Esophagus squamous epithelium (tissue), 5 donors: ENCODE data around the gene BICC1. TPM values are rescaled to one million over a fixed set of nuclear protein-coding genes. Genes with fewer than 3 reads are reported as not detected.

ENCODE experiments used
- DNase-seq: peaks from one replicate; lab custom pipeline; 2025; lab: John Stamatoyannopoulos, UW
- H3K27ac ChIP-seq, 4 donors: fragments of 200-600 bp; sonication (generic); one replicate each; pipeline ENCODE4 v1.5.1; 2016 to 2019; ENCODE audit warnings: mild to moderate bottlenecking in 1 of 4
- H3K27me3 ChIP-seq, 4 donors: fragments of 200-600 bp; sonication (generic); 1 replicate in 3 of 4; 2 replicates in 1 of 4; pipeline versions ENCODE4 v1.5.1 to v1.6.0; 2017 to 2021; ENCODE audit warnings: antibody characterized with exemption in 1 of 4
- H3K36me3 ChIP-seq, 3 donors: fragments of 200-600 bp; sonication (generic); one replicate each; pipeline ENCODE4 v1.5.1; 2016 to 2019
- H3K4me1 ChIP-seq, 3 donors: fragments of 200-600 bp; sonication (generic); one replicate each; pipeline ENCODE4 v1.5.1; 2017 to 2019
- H3K4me3 ChIP-seq, 4 donors: fragments of 200-600 bp; sonication (generic); 1 replicate in 3 of 4; 2 replicates in 1 of 4; pipeline ENCODE4 v1.5.1; 2016 to 2019; ENCODE audit warnings: mild to moderate bottlenecking in 2 of 4, moderate library complexity in 1 of 4
- H3K9me3 ChIP-seq, 3 donors: fragments of 200-600 bp; sonication (generic); one replicate each; pipeline ENCODE4 v1.5.1; 2016 to 2019
- POLR2A ChIP-seq, 4 donors: fragments of 450-650 bp; IDR thresholded peaks; one replicate each; pipeline ENCODE4 v1.6.1; 2017; ENCODE audit warnings: antibody characterized with exemption in 4 of 4, mild to moderate bottlenecking in 4 of 4, moderate library complexity in 3 of 4
- WGBS, 2 donors: methylation state at CpG; one replicate each; pipeline ENCODE4 v1.1.5; 2018; 5-methylcytosine and 5-hydroxymethylcytosine counted together
- intact Hi-C: fragments of 100-400 bp; cut with DNase I; formaldehyde crosslinking; loops from one replicate; pipeline ENCODE4 v1.15.0; 2022
- total RNA-seq, 4 donors: library from RNA; depleted of rRNA; stranded (reverse); fragments of >200 nt; gene quantifications; one replicate each; pipeline ENCODE4 v1.1.0, GENCODE V29; 2016
- TF ChIP-seq, protein P1 (sequence below), 6 experiments: fragments of 450-650 bp in 4 of 6; fragments of 200-600 bp in 2 of 6; sonication (generic) in 2 of 6; IDR thresholded peaks; one replicate each; pipeline ENCODE4 v1.5.1; 2016 to 2019; ENCODE audit warnings: antibody characterized with exemption in 6 of 6, mild to moderate bottlenecking in 4 of 6, moderate library complexity in 4 of 6
- donor health status: DM: yes; HTN: yes; CAD: no.

Gene BICC1
- total RNA-seq, 4 donors from 2014 or later = 0.11 to 8.2 (median 2.0) TPM

DNA sequence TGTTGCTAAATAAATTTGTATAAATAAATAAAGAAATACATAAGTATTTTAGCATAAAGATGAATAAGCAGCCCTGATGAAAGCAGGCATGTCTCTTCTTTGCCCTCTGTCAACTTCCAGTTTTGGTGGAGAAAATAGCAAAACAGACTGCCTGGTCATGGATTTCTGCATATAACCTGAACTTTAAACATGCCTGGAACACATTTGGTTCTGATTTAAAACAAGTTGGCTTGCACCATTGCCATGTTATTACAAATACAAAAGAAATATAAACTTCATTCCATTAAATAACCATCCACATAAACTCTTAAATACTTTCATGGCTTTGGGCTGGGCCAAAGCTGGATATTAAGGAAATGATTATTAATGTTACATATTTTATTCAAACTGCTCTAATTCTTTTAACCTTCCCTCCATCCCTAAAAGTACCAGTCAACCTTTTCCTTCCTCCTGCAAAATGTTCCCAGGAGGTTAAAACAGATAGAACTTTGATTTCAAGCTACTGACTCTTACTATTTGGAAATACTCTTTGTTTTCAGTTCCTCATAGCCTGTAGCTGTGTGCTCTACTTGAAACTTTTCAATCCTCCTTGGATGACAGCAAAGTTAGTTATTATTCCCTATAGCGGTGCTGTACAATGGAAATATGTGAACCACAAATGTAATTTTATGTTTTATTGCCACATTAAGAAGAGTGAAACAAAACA is 96.3 kb downstream of the BICC1 start:
- no peak for TF ChIP-seq POLR2A (IDR thresholded peaks at IDR 0.05)
- TF ChIP-seq, protein P1, sequence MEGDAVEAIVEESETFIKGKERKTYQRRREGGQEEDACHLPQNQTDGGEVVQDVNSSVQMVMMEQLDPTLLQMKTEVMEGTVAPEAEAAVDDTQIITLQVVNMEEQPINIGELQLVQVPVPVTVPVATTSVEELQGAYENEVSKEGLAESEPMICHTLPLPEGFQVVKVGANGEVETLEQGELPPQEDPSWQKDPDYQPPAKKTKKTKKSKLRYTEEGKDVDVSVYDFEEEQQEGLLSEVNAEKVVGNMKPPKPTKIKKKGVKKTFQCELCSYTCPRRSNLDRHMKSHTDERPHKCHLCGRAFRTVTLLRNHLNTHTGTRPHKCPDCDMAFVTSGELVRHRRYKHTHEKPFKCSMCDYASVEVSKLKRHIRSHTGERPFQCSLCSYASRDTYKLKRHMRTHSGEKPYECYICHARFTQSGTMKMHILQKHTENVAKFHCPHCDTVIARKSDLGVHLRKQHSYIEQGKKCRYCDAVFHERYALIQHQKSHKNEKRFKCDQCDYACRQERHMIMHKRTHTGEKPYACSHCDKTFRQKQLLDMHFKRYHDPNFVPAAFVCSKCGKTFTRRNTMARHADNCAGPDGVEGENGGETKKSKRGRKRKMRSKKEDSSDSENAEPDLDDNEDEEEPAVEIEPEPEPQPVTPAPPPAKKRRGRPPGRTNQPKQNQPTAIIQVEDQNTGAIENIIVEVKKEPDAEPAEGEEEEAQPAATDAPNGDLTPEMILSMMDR (IDR thresholded peaks at IDR 0.05) = no peak
- no peak overlapping the region for H3K4me3 ChIP-seq
- intact Hi-C loops = no loop called here
- no peaks in the 10 kb centered on the region for H3K4me1 ChIP-seq
- 64 to 70% methylated on average over 1 of the region's 1 CpG for WGBS, 2 donors
- H3K9me3 ChIP-seq = no peaks in the 10 kb centered on the region
- no peaks in the 10 kb centered on the region for H3K36me3 ChIP-seq
- no peaks in the 10 kb centered on the region for H3K27me3 ChIP-seq
- H3K27ac ChIP-seq = no peak overlapping the region
- no peak for DNase-seq

DNA sequence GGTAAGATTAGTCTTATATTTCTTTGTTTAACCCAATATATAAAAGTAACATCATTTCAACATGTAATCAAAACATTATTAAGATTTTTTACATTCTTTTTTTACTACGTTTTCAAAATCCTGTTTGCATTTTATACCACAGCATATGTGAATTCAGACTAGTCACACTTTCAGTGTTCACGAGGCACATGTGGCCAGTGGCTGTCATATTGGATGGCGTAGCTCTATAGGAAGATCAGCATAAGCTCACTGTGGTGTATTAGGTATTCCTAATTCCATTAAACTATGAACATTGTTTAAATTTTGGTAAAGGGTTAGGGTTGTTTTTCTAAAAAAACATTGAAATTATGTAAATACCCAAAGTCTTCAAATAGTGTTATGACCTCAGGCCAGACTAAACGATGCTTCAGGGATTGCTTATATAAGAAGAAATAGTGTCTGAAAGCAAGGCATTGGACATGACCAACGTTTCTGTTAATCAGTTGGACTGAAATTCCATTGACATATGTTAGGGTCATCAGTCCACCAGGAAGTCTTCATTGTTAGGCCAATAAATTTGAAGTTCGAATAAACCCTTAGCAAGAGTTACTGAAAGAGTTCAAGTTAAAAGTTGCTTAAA is 97.0 kb downstream of the BICC1 start:
- H3K27ac ChIP-seq = no peak overlapping the region
- DNase-seq = no peak
- intact Hi-C loops = no loop called here
- no peaks in the 10 kb centered on the region for H3K9me3 ChIP-seq
- H3K4me1 ChIP-seq = no peaks in the 10 kb centered on the region
- 68 to 69% methylated on average over 6 of the region's 6 CpGs for WGBS, 2 donors
- no peaks in the 10 kb centered on the region for H3K27me3 ChIP-seq
- no peak for TF ChIP-seq POLR2A (IDR thresholded peaks at IDR 0.05)
- TF ChIP-seq, protein P1 (IDR thresholded peaks at IDR 0.05) = no peak
- H3K4me3 ChIP-seq = no peak overlapping the region
- no peaks in the 10 kb centered on the region for H3K36me3 ChIP-seq

DNA sequence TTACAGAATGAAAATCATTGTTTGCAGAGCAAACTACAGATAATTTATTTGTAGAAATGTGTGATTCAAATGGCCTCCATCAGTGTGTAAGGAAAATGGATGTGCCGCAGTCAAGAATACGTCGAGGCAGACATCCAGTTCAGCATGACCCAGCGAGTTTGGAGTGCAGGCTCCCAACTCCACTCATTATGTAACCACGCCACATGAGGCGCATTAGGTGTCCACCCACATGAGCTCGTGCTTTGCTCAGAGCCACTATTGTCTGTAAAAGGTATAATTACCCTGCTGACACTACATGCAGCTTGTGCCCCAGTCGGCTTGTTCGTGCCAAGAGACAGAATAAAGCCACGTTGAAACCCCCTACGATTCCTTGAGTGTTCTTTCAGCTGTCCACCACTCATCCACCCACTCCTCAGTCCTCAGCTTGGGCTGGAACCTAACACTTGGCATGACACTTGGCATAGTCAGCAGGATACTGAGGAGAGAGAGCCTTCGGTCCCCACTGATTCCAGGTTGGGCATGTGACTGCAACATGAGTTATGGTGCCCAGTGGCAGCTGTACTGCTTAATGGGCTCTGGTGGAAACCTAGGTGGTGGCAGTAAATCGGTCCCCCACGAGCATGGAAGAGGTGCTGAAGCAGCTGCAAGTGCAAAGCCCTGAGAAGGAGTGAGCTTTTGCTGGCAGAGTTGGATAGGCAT is 102.7 kb downstream of the BICC1 start:
- Histone ChIP-seq H3K27ac (no peak overlapping the region), H3K36me3 (no peaks in the 10 kb centered on the region), H3K9me3 (no peaks in the 10 kb centered on the region), H3K27me3 (no peaks in the 10 kb centered on the region), H3K4me3 (no peak overlapping the region), H3K4me1 (no peaks in the 10 kb centered on the region)
- no peak for TF ChIP-seq POLR2A (IDR thresholded peaks at IDR 0.05)
- WGBS, 2 donors = 79 to 81% methylated on average over 12 to 13 of the region's 14 CpGs
- intact Hi-C loops = no loop called here
- no peak for DNase-seq

DNA sequence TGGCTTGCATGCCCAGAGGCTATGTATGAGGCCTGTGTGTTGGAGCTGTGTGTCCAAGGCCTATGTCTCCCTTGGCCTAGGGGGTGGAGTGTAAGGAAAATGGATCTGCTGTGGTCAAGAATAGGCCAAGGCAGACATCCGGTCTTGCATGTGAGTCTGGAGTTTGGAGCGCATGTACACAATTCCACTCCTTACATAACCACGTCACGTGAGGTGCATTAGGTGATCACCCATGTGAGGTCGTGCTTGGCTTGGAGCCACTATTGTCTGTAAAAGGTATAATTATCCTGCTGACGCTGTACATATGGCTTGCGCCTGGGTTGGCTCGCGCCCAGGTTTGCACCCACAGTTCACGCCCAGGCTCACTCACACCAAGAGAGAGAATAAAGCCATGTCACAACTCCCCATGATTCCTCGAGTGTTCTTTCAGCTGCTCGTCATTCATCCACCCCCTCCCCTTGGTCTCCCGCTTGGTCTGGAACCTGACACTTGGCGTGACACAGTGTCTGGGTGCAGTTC is 105.5 kb downstream of the BICC1 start:
- Histone ChIP-seq H3K27ac (no peak overlapping the region), H3K36me3 (no peaks in the 10 kb centered on the region), H3K9me3 (no peaks in the 10 kb centered on the region), H3K4me3 (no peak overlapping the region), H3K4me1 (no peaks in the 10 kb centered on the region), H3K27me3 (no peaks in the 10 kb centered on the region)
- TF ChIP-seq POLR2A (IDR thresholded peaks at IDR 0.05) = no peak
- TF ChIP-seq, protein P1 (IDR thresholded peaks at IDR 0.05) = no peak
- DNase-seq = no peak
- WGBS, 2 donors = 83 to 85% methylated on average over 11 to 14 of the region's 14 CpGs
- intact Hi-C loops = no loop called here

DNA sequence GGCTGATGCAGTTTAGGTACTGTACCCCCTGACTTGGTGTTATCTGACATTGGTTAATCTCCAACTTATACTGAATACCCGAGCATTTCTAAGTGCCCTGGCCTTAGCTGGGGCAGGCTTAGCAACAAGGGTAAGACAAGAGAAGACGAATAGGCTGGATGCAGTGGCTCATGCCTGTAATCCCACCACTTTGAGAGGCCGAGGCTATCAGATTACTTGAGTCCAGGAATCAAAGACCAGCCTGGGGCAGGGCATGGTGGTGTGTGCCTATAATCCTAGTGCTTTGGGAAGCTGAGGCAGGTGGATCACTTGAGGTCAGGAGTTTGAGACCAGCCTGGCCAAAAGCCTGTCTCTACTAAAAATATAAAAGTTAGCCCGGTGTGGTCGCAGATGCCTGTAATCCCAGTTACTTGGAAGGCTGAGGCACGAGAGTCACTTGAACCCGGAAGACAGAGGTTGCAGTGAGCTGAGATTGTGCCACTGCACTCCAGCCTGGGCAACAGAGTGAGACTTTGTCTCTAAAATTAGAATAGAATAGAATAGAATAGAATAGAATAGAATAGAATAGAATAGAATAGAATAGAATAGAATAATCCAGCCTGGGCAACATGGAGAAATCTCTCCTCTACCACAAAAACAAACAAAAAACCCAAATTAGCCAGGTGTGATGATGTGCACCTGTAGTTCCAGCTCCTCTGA is 108.9 kb downstream of the BICC1 start:
- Histone ChIP-seq H3K9me3 (no peaks in the 10 kb centered on the region), H3K4me3 (no peak overlapping the region), H3K27ac (no peak overlapping the region), H3K4me1 (no peaks in the 10 kb centered on the region), H3K36me3 (no peaks in the 10 kb centered on the region), H3K27me3 (no peaks in the 10 kb centered on the region)
- TF ChIP-seq, protein P1 (IDR thresholded peaks at IDR 0.05) = no peak
- no peak for TF ChIP-seq POLR2A (IDR thresholded peaks at IDR 0.05)
- intact Hi-C loops = no loop called here
- WGBS, 2 donors = 75 to 82% methylated on average over 5 to 6 of the region's 7 CpGs
- DNase-seq = no peak
